HepG2 (cell line): Measurements from ENCODE around the gene PEAK3. TPM values are rescaled to one million over a fixed set of nuclear protein-coding genes. Genes with fewer than 3 reads are reported as not detected.
A peak's percentile ranks its signal among the peaks of the same experiment; 100 is the strongest.

Experiments
- DPF2 ChIP-seq: sonication (generic); formaldehyde crosslinking; IDR thresholded peaks from 2 replicates; pipeline ENCODE4 v1.4.0; 2020; ENCODE audit warnings: mild to moderate bottlenecking, low read depth, missing genetic modification reagents, borderline replicate concordance
- EP300 ChIP-seq, 3 experiments: sonication (generic) in 1 of 3; formaldehyde crosslinking in 1 of 3; IDR thresholded peaks; 2 replicates each; pipeline versions ENCODE4 v1.5.1 to v1.6.1; 2011 to 2020; ENCODE audit warnings: low read depth in 2 of 3, low read length in 2 of 3, borderline replicate concordance in 1 of 3, improper control_type of control experiment in 1 of 3, mild to moderate bottlenecking in 1 of 3, missing genetic modification reagents in 1 of 3, moderate library complexity in 1 of 3
- HMG20B ChIP-seq: conservative IDR thresholded peaks from 2 replicates; pipeline ENCODE4 v1.6.1; 2016; ENCODE audit warnings: missing genetic modification reagents, missing compliant biosample characterization
- KIAA2018 ChIP-seq: sonication (generic); formaldehyde crosslinking; IDR thresholded peaks from 2 replicates; pipeline ENCODE4 v1.5.0; 2020; ENCODE audit warnings: mild to moderate bottlenecking, missing genetic modification reagents, borderline replicate concordance
- MAZ ChIP-seq, 2 experiments: sonication (generic) in 1 of 2; formaldehyde crosslinking in 1 of 2; IDR thresholded peaks; 2 replicates each; pipeline versions ENCODE4 v1.5.0 to v1.6.1; 2012 to 2020; ENCODE audit warnings: low read depth in 2 of 2, mild to moderate bottlenecking in 2 of 2, borderline replicate concordance in 1 of 2, improper control_type of control experiment in 1 of 2, low read length in 1 of 2, missing genetic modification reagents in 1 of 2, moderate library complexity in 1 of 2
- TAF1 ChIP-seq: sonication (generic); formaldehyde crosslinking; IDR thresholded peaks from 2 replicates; pipeline ENCODE4 v1.4.0; 2020; ENCODE audit warnings: missing genetic modification reagents
- TRIM24 ChIP-seq: sonication (generic); formaldehyde crosslinking; IDR thresholded peaks from 2 replicates; pipeline ENCODE4 v1.8.0; 2022; ENCODE audit warnings: mild to moderate bottlenecking, missing genetic modification reagents
- ZBTB38 ChIP-seq: sonication (generic); formaldehyde crosslinking; IDR thresholded peaks from 2 replicates; pipeline ENCODE4 v1.5.1; 2020; ENCODE audit warnings: mild to moderate bottlenecking, missing genetic modification reagents
- ZHX2 ChIP-seq, 2 experiments: sonication (generic) in 1 of 2; formaldehyde crosslinking in 1 of 2; IDR thresholded peaks; 2 replicates each; pipeline versions ENCODE4 v1.6.1 to v1.9.0; 2014 to 2022; ENCODE audit warnings: antibody characterized with exemption in 1 of 2, borderline replicate concordance in 1 of 2, inconsistent platforms in 1 of 2, low read depth in 1 of 2, missing genetic modification reagents in 1 of 2
- ZNF264 ChIP-seq: sonication (generic); formaldehyde crosslinking; IDR thresholded peaks from 2 replicates; pipeline ENCODE4 v1.4.0; 2020; ENCODE audit warnings: missing genetic modification reagents
- ZNF3 ChIP-seq: IDR thresholded peaks from 2 replicates; pipeline ENCODE4 v1.7.0; 2017; ENCODE audit warnings: inconsistent platforms
- ZNF510 ChIP-seq: sonication (generic); formaldehyde crosslinking; IDR thresholded peaks from 2 replicates; pipeline ENCODE4 v1.4.0; 2020; ENCODE audit warnings: low read depth, mild to moderate bottlenecking, missing genetic modification reagents
- ZNF556 ChIP-seq: sonication (generic); formaldehyde crosslinking; IDR thresholded peaks from 2 replicates; pipeline ENCODE4 v1.4.0; 2020; ENCODE audit warnings: mild to moderate bottlenecking, missing genetic modification reagents, borderline replicate concordance
- ZNF605 ChIP-seq: sonication (generic); formaldehyde crosslinking; IDR thresholded peaks from 2 replicates; pipeline ENCODE4 v1.8.0; 2022; ENCODE audit warnings: mild to moderate bottlenecking, missing genetic modification reagents
- polyA plus RNA-seq, 8 experiments: library from polyadenylated mRNA; depleted of rRNA in 3 of 8; stranded (reverse) in 7 of 8; unstranded in 1 of 8; fragments of >200 nt; fragmentation: Illumina TruSeq in 4 of 8; extraction: Trizol in 4 of 8; gene quantifications; 2 replicates each; pipeline versions ENCODE4 v1.2.1 to v1.2.3, GENCODE V29; 2011 to 2016; ENCODE audit warnings: low read depth in 4 of 8, missing spikeins in 1 of 8, mixed read lengths in 1 of 8; ENCODE audit not compliant: insufficient read depth in 1 of 8
- total RNA-seq, 5 experiments: library from RNA; depleted of rRNA; stranded (reverse); fragments of >200 nt; fragmentation: Illumina TruSeq; extraction: Trizol; gene quantifications; 2 replicates each; pipeline ENCODE4 v1.2.3, GENCODE V29; 2016; ENCODE audit warnings: low read depth in 1 of 5

The PEAK3 gene
- total and polyA plus RNA-seq, 2 of the 13 experiments (the other 11 are each of a cell fraction or from before 2014, with no cell fraction given) = not detected

- TF ChIP-seq ZBTB38 = peak; percentile 56; the same call in 1 of the 2 replicates
- TF ChIP-seq TAF1 (CRISPR knock-in tag) = no peak
- TF ChIP-seq ZNF3 (CRISPR knock-in tag) = no peak
- no peak for TF ChIP-seq EP300 (IDR thresholded peaks at IDR 0.05; ENCODE audit: low read depth in 2 of 2, low read length in 2 of 2)
- TF ChIP-seq EP300 (CRISPR knock-in tag; IDR thresholded peaks at IDR 0.05; ENCODE audit: borderline replicate concordance) = no peak
- TF ChIP-seq DPF2 (CRISPR knock-in tag) = no peak
- TF ChIP-seq ZNF264 (CRISPR knock-in tag) = no peak
- TF ChIP-seq ZNF605 = peak; percentile 61; the same call in 1 of the 2 replicates
- no peak for TF ChIP-seq ZNF510
- peak; percentile 25; the same call in 1 of the 2 replicates for TF ChIP-seq ZNF556 (CRISPR knock-in tag)
- 0 out of 2 replicates have a peak, but pooled peaks have one; percentile 29 for TF ChIP-seq ZHX2 (IDR thresholded peaks at IDR 0.05; ENCODE audit: low read depth)
- no peak for TF ChIP-seq ZHX2 (CRISPR knock-in tag; IDR thresholded peaks at IDR 0.05; ENCODE audit: borderline replicate concordance)
- TF ChIP-seq HMG20B = no peak
- TF ChIP-seq MAZ (IDR thresholded peaks at IDR 0.05; ENCODE audit: borderline replicate concordance, low read depth, low read length) = no peak
- peak; percentile 89 for TF ChIP-seq MAZ (CRISPR knock-in tag; IDR thresholded peaks at IDR 0.05; ENCODE audit: low read depth)
- no peak for TF ChIP-seq KIAA2018 (CRISPR knock-in tag)
- TF ChIP-seq TRIM24 (CRISPR knock-in tag) = no peak
These were observed 33.9 kb upstream of the PEAK3 start (continued) for GRCh38 chr19:2315818-2316353.
